Keratinocyte (primary cell): ENCODE data around the gene KMT5C. TPM values are rescaled to one million over a fixed set of nuclear protein-coding genes. Genes with fewer than 3 reads are reported as not detected.

Experiments
- DNase-seq: peaks from one replicate; pipeline ENCODE4 v3.0.0-alpha.2; 2011; ENCODE audit warnings: low read depth, missing footprints, low spot score
- FAIRE-seq: peaks from 2 replicates; lab custom pipeline; 2011; peaks lifted over from hg19 to GRCh38; lab: Jason Lieb, UNC
- H2AFZ ChIP-seq: 2 replicates; pipeline ENCODE4 v1.6.0; 2012; ENCODE audit warnings: low read length, control low read depth, inconsistent platforms; ENCODE audit not compliant: control insufficient read depth
- H3K27ac ChIP-seq: 2 replicates; pipeline ENCODE4 v1.5.1; 2011; ENCODE audit warnings: low read length; ENCODE audit not compliant: control insufficient read depth, insufficient read depth
- H3K27me3 ChIP-seq: 3 replicates; pipeline ENCODE4 v1.6.0; 2011; ENCODE audit warnings: low read length; ENCODE audit not compliant: control insufficient read depth, insufficient read depth; ENCODE audit errors: extremely low read depth
- H3K36me3 ChIP-seq, 2 experiments: 2 replicates in 1 of 2; 3 replicates in 1 of 2; pipeline ENCODE4 v1.5.1; 2011; ENCODE audit warnings: low read length in 2 of 2, mild to moderate bottlenecking in 1 of 2; ENCODE audit not compliant: control insufficient read depth in 2 of 2, insufficient read depth in 2 of 2; ENCODE audit errors: extremely low read depth in 1 of 2
- H3K4me1 ChIP-seq: 3 replicates; pipeline ENCODE4 v1.5.1; 2011; ENCODE audit warnings: low read length; ENCODE audit not compliant: control insufficient read depth, insufficient read depth; ENCODE audit errors: extremely low read depth
- H3K4me2 ChIP-seq: 3 replicates; pipeline ENCODE4 v1.6.0; 2011; ENCODE audit warnings: low read depth, low read length; ENCODE audit not compliant: control insufficient read depth, insufficient read depth; ENCODE audit errors: extremely low read depth
- H3K4me3 ChIP-seq, 3 experiments: fragments of 200-600 bp in 1 of 3; sonication (generic) in 1 of 3; 2 replicates in 2 of 3; 3 replicates in 1 of 3; pipeline ENCODE4 v1.5.1; 2011 to 2016; ENCODE audit warnings: low read length in 3 of 3, mild to moderate bottlenecking in 3 of 3, control low read depth in 2 of 3, inconsistent platforms in 1 of 3, low read depth in 1 of 3, mixed read lengths in 1 of 3, mixed run types in 1 of 3, moderate library complexity in 1 of 3; ENCODE audit not compliant: control insufficient read depth in 2 of 3, insufficient read depth in 2 of 3; ENCODE audit errors: extremely low read depth in 1 of 3
- H3K79me2 ChIP-seq: 2 replicates; pipeline ENCODE4 v1.6.0; 2012; ENCODE audit warnings: low read length; ENCODE audit not compliant: control insufficient read depth, insufficient read depth
- H3K9ac ChIP-seq: 3 replicates; pipeline ENCODE4 v1.6.0; 2011; ENCODE audit warnings: low read length; ENCODE audit not compliant: control insufficient read depth, insufficient read depth; ENCODE audit errors: extremely low read depth
- H3K9me1 ChIP-seq: 3 replicates; pipeline ENCODE4 v1.6.0; 2011; ENCODE audit warnings: low read length; ENCODE audit not compliant: control insufficient read depth, insufficient read depth; ENCODE audit errors: extremely low read depth
- H3K9me3 ChIP-seq: 2 replicates; pipeline ENCODE4 v1.5.1; 2012; ENCODE audit warnings: low read depth, low read length; ENCODE audit not compliant: control insufficient read depth
- H4K20me1 ChIP-seq: 3 replicates; pipeline ENCODE4 v1.6.0; 2011; ENCODE audit warnings: low read length; ENCODE audit not compliant: control insufficient read depth, insufficient read depth; ENCODE audit errors: extremely low read depth
- CTCF ChIP-seq, 3 experiments: IDR thresholded peaks in 1 of 3; conservative IDR thresholded peaks in 1 of 3; optimal IDR thresholded peaks in 1 of 3; 2 replicates in 2 of 3; 3 replicates in 1 of 3; pipeline versions ENCODE3 to v1.5.1; 2011; ENCODE audit warnings: low read length in 3 of 3, mild to moderate bottlenecking in 3 of 3, moderate library complexity in 2 of 3, control low read depth in 1 of 3, inconsistent platforms in 1 of 3; ENCODE audit not compliant: insufficient read depth in 2 of 3; ENCODE audit errors: extremely low read depth in 1 of 3
- EZH2 ChIP-seq: IDR thresholded peaks from one replicate; pipeline ENCODE4 v1.6.1; 2012; ENCODE audit warnings: inconsistent platforms, mild to moderate bottlenecking, low read length, moderate library complexity
- dilution Hi-C: fragments of 300-500 bp; cut with MboI; formaldehyde crosslinking; loops from one replicate; pipeline ENCODE4 v1.7.0; 2020; ENCODE audit warnings: low sequenced_read_pairs; ENCODE audit not compliant: extremely low pct_ligation_motif_present
- polyA plus RNA-seq, 5 experiments: library from polyadenylated mRNA; depleted of rRNA in 3 of 5; stranded (reverse) in 3 of 5; stranded (forward) in 1 of 5; unstranded in 1 of 5; fragments of >200 nt; gene quantifications; 1 replicate in 1 of 5; 2 replicates in 3 of 5; 3 replicates in 1 of 5; pipeline versions ENCODE4 v1.2.1 to v1.2.3, GENCODE V29; 2011 to 2012; ENCODE audit warnings: missing spikeins in 2 of 5, low read depth in 1 of 5, low replicate concordance in 1 of 5

The KMT5C gene
- polyA plus RNA-seq, 1 donor (not counting 4 experiments of a cell fraction or from before 2014, with no cell fraction given): 4.3 TPM

- no peak for TF ChIP-seq CTCF (optimal IDR thresholded peaks at IDR 0.05 in 1 of 3, IDR thresholded peaks at IDR 0.05 in 1 of 3, conservative IDR thresholded peaks at IDR 0.05 in 1 of 3; ENCODE audit: extremely low read depth in 1 of 3, insufficient read depth in 2 of 3, low read length in 3 of 3)
- no peak for TF ChIP-seq EZH2
- peak overlapping the region; percentile 26 for H3K27ac ChIP-seq
- dilution Hi-C loops: no loop called here
- H3K4me3 ChIP-seq: peak overlapping the region; percentile 64 to 83 (median 78)
- no peaks in the 10 kb centered on the region for H3K27me3 ChIP-seq
- no peaks in the 10 kb centered on the region for H3K9me3 ChIP-seq
- peaks cover 0 to 10% of the 10 kb centered on the region in 2 experiments for H3K36me3 ChIP-seq
- H3K9ac ChIP-seq: peak overlapping the region; percentile 93
- H3K9me1 ChIP-seq: no peaks in the 10 kb centered on the region
- peak overlapping the region; percentile 96 for H3K4me2 ChIP-seq
- DNase-seq (no peak), FAIRE-seq (no peak)
- peaks cover 5% of the 10 kb centered on the region for H3K79me2 ChIP-seq
- no peaks in the 10 kb centered on the region for H4K20me1 ChIP-seq
- no peak overlapping the region for H2AFZ ChIP-seq
- peaks cover 28% of the 10 kb centered on the region for H3K4me1 ChIP-seq
These were observed 1.5 kb downstream of the KMT5C start for GRCh38 chr19:55341171-55341588.

GRCh38 chr19:55341595-55342531 lies 2.2 kb downstream of the KMT5C start:
- dilution Hi-C loops: no loop called here

More at GRCh38 chr19:55341595-55342531, 2.2 kb downstream of the KMT5C start:
- H3K27ac ChIP-seq: no peak overlapping the region
- H3K36me3 ChIP-seq: peaks cover 0 to 10% of the 10 kb centered on the region in 2 experiments
- H4K20me1 ChIP-seq: no peaks in the 10 kb centered on the region
- TF ChIP-seq EZH2 (no peak), CTCF (optimal IDR thresholded peaks at IDR 0.05 in 1 of 3, IDR thresholded peaks at IDR 0.05 in 1 of 3, conservative IDR thresholded peaks at IDR 0.05 in 1 of 3; ENCODE audit: extremely low read depth in 1 of 3, insufficient read depth in 2 of 3, low read length in 3 of 3) (no peak)
- no peaks in the 10 kb centered on the region for H3K9me1 ChIP-seq
- peak overlapping the region; percentile 60 for H3K4me2 ChIP-seq
- FAIRE-seq (no peak), DNase-seq (no peak)
- H2AFZ ChIP-seq: no peak overlapping the region
- H3K79me2 ChIP-seq: peaks cover 5% of the 10 kb centered on the region
- peaks cover 23% of the 10 kb centered on the region for H3K4me1 ChIP-seq
- no peaks in the 10 kb centered on the region for H3K27me3 ChIP-seq
- peak overlapping the region in 1 of 3 experiments; percentile 64 for H3K4me3 ChIP-seq
- no peaks in the 10 kb centered on the region for H3K9me3 ChIP-seq
- no peak overlapping the region for H3K9ac ChIP-seq
